Measurements from ENCODE around the gene RFC4. TPM values are rescaled to one million over a fixed set of nuclear protein-coding genes. Genes with fewer than 3 reads are reported as not detected.
"Not testable (repeated sequence)": the region's sequence is repeated elsewhere in the genome, so short reads cannot be mapped to it uniquely, and the experiment has no call there.

The RFC4 gene
- total and polyA plus RNA-seq, 12 donors: 5.3 to 30.6 (median 9.1) TPM

GRCh38 chr3:186810336-186810996 lies 4.2 kb upstream of the RFC4 start:
- no peak for TF ChIP-seq POLR2A (IDR thresholded peaks at IDR 0.05)
- no peak for TF ChIP-seq CTCF (IDR thresholded peaks at IDR 0.05)
- Histone ChIP-seq H3K27me3 (no peaks in the 10 kb centered on the region), H3K9me3 (replicated peaks in 1 of 3) (no peaks in the 10 kb centered on the region), H3K4me1 (replicated peaks in 1 of 2) (peaks cover 0 to 9% of the 10 kb centered on the region in 2 donors), H3K36me3 (replicated peaks in 1 of 2) (no peaks in the 10 kb centered on the region), H3K27ac (no peak overlapping the region), H3K4me3 (no peak overlapping the region)
- intact Hi-C loops (cut with DNase I): no loop called here
- WGBS, 4 donors: 83 to 91% (median 87%) methylated on average over 5 of the region's 5 CpGs
- DNase-seq: no peak

GRCh38 chr3:186807231-186807630 lies 949 bp upstream of the RFC4 start:
- Histone ChIP-seq H3K27me3 (no peaks in the 10 kb centered on the region), H3K9me3 (replicated peaks in 1 of 3) (no peaks in the 10 kb centered on the region), H3K27ac (no peak overlapping the region), H3K36me3 (replicated peaks in 1 of 2) (no peaks in the 10 kb centered on the region), H3K4me3 (peak overlapping the region in 1 of 4 donors; percentile 76), H3K4me1 (replicated peaks in 1 of 2) (peaks cover 0 to 11% of the 10 kb centered on the region in 2 donors)
- no peak for DNase-seq
- 33 to 43% (median 40%) methylated on average over 5 of the region's 5 CpGs for WGBS, 4 donors
- no peak for TF ChIP-seq POLR2A (IDR thresholded peaks at IDR 0.05)
- no peak for TF ChIP-seq CTCF (IDR thresholded peaks at IDR 0.05)
- intact Hi-C loops (cut with DNase I): no loop called here

GRCh38 chr3:186803447-186803846 lies 2.8 kb downstream of the RFC4 start:
- H3K4me3 ChIP-seq; H3K9me3 ChIP-seq (replicated peaks in 1 of 3); DNase-seq; H3K36me3 ChIP-seq (replicated peaks in 1 of 2); H3K27me3 ChIP-seq; intact Hi-C loops (cut with DNase I); H3K27ac ChIP-seq: not testable (repeated sequence)
- H3K4me1 ChIP-seq (replicated peaks in 1 of 2): peaks cover 0 to 11% of the 10 kb centered on the region in 2 donors
- WGBS, 4 donors: 90 to 95% (median 93%) methylated on average over 4 of the region's 4 CpGs

- TF ChIP-seq POLR2A (IDR thresholded peaks at IDR 0.05): no peak
- TF ChIP-seq CTCF (IDR thresholded peaks at IDR 0.05): no peak
- H3K9me3 ChIP-seq (replicated peaks in 1 of 3): no peaks in the 10 kb centered on the region
- H3K27me3 ChIP-seq: no peaks in the 10 kb centered on the region
- no peak overlapping the region for H3K27ac ChIP-seq
- H3K36me3 ChIP-seq (replicated peaks in 1 of 2): peaks cover 0 to 8% of the 10 kb centered on the region in 2 donors
- H3K4me3 ChIP-seq: no peak overlapping the region
- no peak for DNase-seq
- 79 to 88% (median 86%) methylated on average over 3 of the region's 3 CpGs for WGBS, 4 donors
- intact Hi-C loops (cut with DNase I): no loop called here
- H3K4me1 ChIP-seq (replicated peaks in 1 of 2): peaks cover 0 to 11% of the 10 kb centered on the region in 2 donors
These were observed 3.6 kb downstream of the RFC4 start for GRCh38 chr3:186802701-186803100.

- DNase-seq: no peak
- WGBS, 4 donors: 84 to 93% (median 88%) methylated on average over 1 of the region's 1 CpG
- intact Hi-C loops (cut with DNase I): no loop called here
- H3K4me3 ChIP-seq: no peak overlapping the region
- peaks cover 0 to 18% of the 10 kb centered on the region in 2 donors for H3K36me3 ChIP-seq (replicated peaks in 1 of 2)
- peaks cover 0 to under 1% of the 10 kb centered on the region in 2 donors for H3K4me1 ChIP-seq (replicated peaks in 1 of 2)
- no peaks in the 10 kb centered on the region for H3K27me3 ChIP-seq
- no peak overlapping the region for H3K27ac ChIP-seq
- TF ChIP-seq POLR2A (IDR thresholded peaks at IDR 0.05) (no peak), CTCF (IDR thresholded peaks at IDR 0.05) (no peak)
- no peaks in the 10 kb centered on the region for H3K9me3 ChIP-seq (replicated peaks in 1 of 3)
These were observed 6.0 kb downstream of the RFC4 start for GRCh38 chr3:186800285-186800684.
